GM12872 (cell line): ENCODE results near the gene TTYH3.

Source experiments
- CTCF ChIP-seq: IDR thresholded peaks from 3 replicates; pipeline ENCODE4 v1.5.1; 2011; ENCODE audit warnings: low read depth, mild to moderate bottlenecking, low read length, moderate library complexity; ENCODE audit not compliant: insufficient read depth

Gene TTYH3

GRCh38 chr7:2641406-2642393 is 9.9 kb downstream of the TTYH3 start:
- no peak for TF ChIP-seq CTCF

DNA sequence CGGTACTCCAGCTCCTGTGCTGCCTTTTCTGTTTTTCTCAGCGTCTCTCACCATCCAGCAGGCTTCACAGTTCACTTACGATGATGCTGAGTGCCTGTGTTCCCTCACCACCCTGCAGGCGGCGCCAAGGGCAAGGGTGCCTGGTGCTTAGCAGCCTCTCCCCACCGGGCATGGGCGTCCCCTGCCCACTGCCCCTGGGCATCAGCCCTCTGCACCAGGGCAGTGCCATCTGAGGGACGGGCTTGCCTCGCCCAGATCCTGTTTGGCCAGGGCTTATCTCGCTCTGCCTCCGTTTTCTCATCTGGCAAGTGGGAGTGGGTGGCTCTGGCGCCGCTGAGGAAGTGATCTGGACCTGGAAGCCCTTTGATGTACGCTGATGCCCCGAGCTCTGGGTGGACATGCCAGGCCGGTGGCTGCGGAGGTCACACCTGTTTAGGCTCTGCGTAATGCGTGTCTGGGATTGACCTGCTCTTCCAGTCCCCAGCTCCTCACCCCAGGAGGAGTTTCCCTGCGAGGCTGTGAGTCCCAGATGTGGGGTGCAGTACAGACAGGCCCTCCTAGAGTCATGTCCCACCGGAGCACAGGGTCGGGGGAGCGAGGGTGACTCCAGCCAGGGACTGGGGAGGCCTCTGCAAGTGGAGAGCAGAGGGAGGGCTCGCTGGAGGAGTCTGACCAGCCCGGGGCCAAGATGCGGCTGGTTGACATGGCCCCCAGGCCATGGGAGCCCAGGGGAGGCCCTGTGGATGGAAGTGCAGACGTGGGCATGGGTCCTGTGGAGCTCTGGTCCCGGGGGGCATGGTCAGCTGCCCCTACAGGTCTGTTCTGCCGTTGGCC is 11.8 kb downstream of the TTYH3 start:
- peak; percentile 56 for TF ChIP-seq CTCF

DNA sequence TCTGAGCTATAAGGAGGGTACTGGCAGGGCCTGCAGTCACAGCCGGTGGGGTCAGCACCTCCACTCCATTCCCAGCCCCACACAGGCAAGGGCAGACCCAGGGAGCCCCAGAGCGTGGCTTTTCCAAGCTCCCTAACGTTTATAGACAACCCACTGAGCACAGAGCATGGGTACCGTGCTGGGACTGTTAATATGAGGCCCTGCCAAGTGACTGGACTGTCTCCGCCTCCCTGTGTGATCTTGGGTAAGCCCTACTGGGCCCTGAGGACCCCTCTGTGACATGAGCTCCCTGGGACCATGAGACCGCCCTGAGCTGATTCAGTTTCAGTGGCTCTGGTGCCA is 12.4 kb downstream of the TTYH3 start:
- no peak for TF ChIP-seq CTCF

GRCh38 chr7:2644562-2645273 is 12.9 kb downstream of the TTYH3 start:
- TF ChIP-seq CTCF = no peak

- TF ChIP-seq CTCF = no peak
These were observed 13.6 kb downstream of the TTYH3 start for GRCh38 chr7:2645274-2645868.

DNA sequence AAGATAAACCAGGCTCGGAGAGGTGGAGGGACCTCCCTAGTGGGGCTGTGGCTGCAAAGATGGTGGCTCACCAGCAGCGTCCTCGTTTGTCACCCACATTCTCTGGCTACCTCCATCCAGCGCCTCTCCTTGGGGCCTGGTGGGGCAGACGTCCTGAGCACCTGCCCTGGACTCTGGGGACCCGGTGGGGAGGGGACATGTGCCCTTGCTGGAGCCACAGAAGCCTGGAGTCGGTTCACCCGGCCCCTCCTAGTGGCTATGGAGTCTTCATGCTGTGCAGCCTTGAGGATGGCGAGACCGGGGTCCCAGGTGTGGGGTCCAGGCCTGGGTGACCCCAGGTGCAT is 14.5 kb downstream of the TTYH3 start:
- TF ChIP-seq CTCF = no peak
